Nephron (organoid): ENCODE data around the gene NSUN2.

Experiments used
- H3K27ac Mint-ChIP-seq, 3 experiments: 2 replicates each; pipeline ENCODE4 v1.8.0; 2020; ENCODE audit warnings: mixed read lengths in 3 of 3, mild to moderate bottlenecking in 2 of 3, moderate library complexity in 1 of 3
- H3K27me3 Mint-ChIP-seq: 2 replicates; pipeline ENCODE4 v1.8.0; 2021; ENCODE audit warnings: low read depth, mild to moderate bottlenecking, moderate library complexity, mixed read lengths
- H3K36me3 Mint-ChIP-seq: 2 replicates; pipeline ENCODE4 v1.8.0; 2020; ENCODE audit warnings: low read depth, mixed read lengths
- H3K4me1 Mint-ChIP-seq: 2 replicates; pipeline ENCODE4 v1.8.0; 2020; ENCODE audit warnings: mixed read lengths
- H3K4me3 Mint-ChIP-seq, 3 experiments: 2 replicates each; pipeline ENCODE4 v1.8.0; 2020; ENCODE audit warnings: mild to moderate bottlenecking in 3 of 3, mixed read lengths in 3 of 3, moderate library complexity in 2 of 3
- H3K9me3 Mint-ChIP-seq: 2 replicates; pipeline ENCODE4 v1.8.0; 2020; ENCODE audit warnings: mixed read lengths
- CTCF ChIP-seq, 3 experiments: fragments of 200-600 bp; sonication (generic); IDR thresholded peaks; one replicate each; pipeline ENCODE4 v1.5.0; 2021; ENCODE audit warnings: antibody characterized with exemption in 3 of 3; ENCODE audit not compliant: unreplicated experiment in 3 of 3

NSUN2 gene

DNA sequence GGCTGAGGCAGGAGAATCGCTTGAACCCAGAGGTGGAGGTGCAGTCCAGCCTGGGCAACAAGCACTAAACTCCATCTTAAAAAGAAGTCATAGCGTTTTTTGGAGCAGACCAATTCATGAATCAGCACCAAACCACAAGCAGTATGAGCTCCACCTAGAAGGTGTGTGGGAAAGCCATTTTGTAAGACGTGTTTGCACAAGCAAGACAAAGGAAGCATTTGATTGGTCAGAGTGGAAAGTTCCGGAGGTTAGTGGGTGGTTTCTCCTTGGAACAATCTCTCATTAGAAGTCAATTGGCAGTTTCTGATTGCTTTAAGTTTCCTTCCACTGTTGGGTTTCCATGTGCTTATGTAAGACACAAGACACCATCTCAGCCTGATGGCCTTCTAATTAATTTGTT is 5.4 kb upstream of the NSUN2 start:
- Mint-ChIP-seq H3K36me3 (no peaks in the 10 kb centered on the region), H3K27me3 (no peaks in the 10 kb centered on the region), H3K4me3 (no peak overlapping the region), H3K9me3 (no peaks in the 10 kb centered on the region), H3K4me1 (no peaks in the 10 kb centered on the region), H3K27ac (no peak overlapping the region)
- no peak for TF ChIP-seq CTCF (IDR thresholded peaks at IDR 0.05; ENCODE audit: unreplicated experiment in 3 of 3)

GRCh38 chr5:6637590-6637989 is 4.7 kb upstream of the NSUN2 start:
- no peaks in the 10 kb centered on the region for H3K27me3 Mint-ChIP-seq
- no peaks in the 10 kb centered on the region for H3K4me1 Mint-ChIP-seq
- no peaks in the 10 kb centered on the region for H3K9me3 Mint-ChIP-seq
- peak overlapping the region in 1 of 3 experiments; percentile 67 for H3K27ac Mint-ChIP-seq
- no peak for TF ChIP-seq CTCF (IDR thresholded peaks at IDR 0.05; ENCODE audit: unreplicated experiment in 3 of 3)
- no peaks in the 10 kb centered on the region for H3K36me3 Mint-ChIP-seq
- H3K4me3 Mint-ChIP-seq, result peak overlapping the region; percentile 50 to 62 (median 56)

- peaks cover 6% of the 10 kb centered on the region for H3K4me1 Mint-ChIP-seq
- no peaks in the 10 kb centered on the region for H3K36me3 Mint-ChIP-seq
- H3K27ac Mint-ChIP-seq, result peak overlapping the region in 1 of 3 experiments; percentile 67
- no peak for TF ChIP-seq CTCF (IDR thresholded peaks at IDR 0.05; ENCODE audit: unreplicated experiment in 3 of 3)
- peak overlapping the region; percentile 50 to 62 (median 56) for H3K4me3 Mint-ChIP-seq
- no peaks in the 10 kb centered on the region for H3K9me3 Mint-ChIP-seq
- no peaks in the 10 kb centered on the region for H3K27me3 Mint-ChIP-seq
These were observed 4.2 kb upstream of the NSUN2 start for GRCh38 chr5:6637022-6637421.

GRCh38 chr5:6636293-6636692 is 3.4 kb upstream of the NSUN2 start:
- peaks cover 9% of the 10 kb centered on the region for H3K4me1 Mint-ChIP-seq
- H3K27me3 Mint-ChIP-seq, result no peaks in the 10 kb centered on the region
- no peak for TF ChIP-seq CTCF (IDR thresholded peaks at IDR 0.05; ENCODE audit: unreplicated experiment in 3 of 3)
- H3K27ac Mint-ChIP-seq, result no peak overlapping the region
- H3K36me3 Mint-ChIP-seq, result peaks cover 2% of the 10 kb centered on the region
- H3K4me3 Mint-ChIP-seq, result no peak overlapping the region
- H3K9me3 Mint-ChIP-seq, result no peaks in the 10 kb centered on the region

DNA sequence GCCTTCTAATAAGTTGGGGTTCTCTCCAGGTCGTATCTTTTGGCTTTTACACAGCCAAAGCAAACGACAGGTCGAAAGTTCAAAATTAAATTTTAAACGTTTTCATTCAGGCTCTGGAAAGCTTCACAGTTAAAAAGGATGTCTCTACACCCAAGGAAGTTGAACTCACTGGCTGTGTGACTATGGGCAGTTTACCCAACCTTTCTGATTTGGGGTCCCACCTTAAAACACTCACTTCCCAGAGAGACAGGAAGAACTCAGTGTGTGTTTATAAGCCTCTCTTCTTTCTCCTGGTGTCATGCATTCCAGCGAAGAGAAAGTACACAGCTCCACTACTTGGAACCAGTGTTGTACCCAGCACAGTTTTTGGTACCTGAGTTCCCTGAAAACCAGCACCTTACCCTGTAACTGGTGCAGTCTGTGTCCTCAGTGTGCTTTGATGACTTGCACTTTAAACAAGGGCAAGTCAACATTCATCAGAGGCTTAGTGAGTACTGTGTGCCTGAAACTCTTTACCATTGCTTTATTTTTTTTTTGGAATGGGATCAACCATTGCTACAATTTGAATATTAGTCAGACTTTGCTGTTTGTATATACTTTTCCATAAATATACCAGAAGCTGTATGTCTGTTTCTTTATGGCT is 2.1 kb upstream of the NSUN2 start:
- peaks cover 12% of the 10 kb centered on the region for H3K4me1 Mint-ChIP-seq
- TF ChIP-seq CTCF (IDR thresholded peaks at IDR 0.05; ENCODE audit: unreplicated experiment in 3 of 3), result no peak
- H3K27ac Mint-ChIP-seq, result peak overlapping the region in 1 of 3 experiments; percentile 76
- H3K4me3 Mint-ChIP-seq, result peak overlapping the region; percentile 88 to 98 (median 97)
- no peaks in the 10 kb centered on the region for H3K27me3 Mint-ChIP-seq
- H3K36me3 Mint-ChIP-seq, result peaks cover 16% of the 10 kb centered on the region
- H3K9me3 Mint-ChIP-seq, result no peaks in the 10 kb centered on the region

DNA sequence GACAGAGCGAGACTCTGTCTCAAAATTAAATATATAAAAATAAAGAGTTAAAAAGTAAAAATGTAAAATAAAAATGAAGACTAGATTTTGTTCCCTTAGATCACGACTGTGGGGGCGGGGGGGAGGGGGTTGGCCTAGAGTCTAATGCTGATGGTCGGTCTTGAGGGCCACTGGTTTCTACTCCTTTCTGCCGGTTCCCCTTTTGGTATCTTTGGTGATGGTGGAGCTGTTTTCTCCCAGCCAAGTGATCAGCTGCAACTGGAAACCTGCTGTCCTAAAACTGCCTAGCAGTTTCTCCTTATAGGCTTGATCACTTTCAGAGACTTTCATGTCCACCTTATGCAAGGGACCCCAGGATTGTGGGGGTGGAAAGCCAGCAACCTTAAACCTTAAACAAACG is 1.5 kb upstream of the NSUN2 start:
- Mint-ChIP-seq H3K27me3 (no peaks in the 10 kb centered on the region), H3K36me3 (peaks cover 22% of the 10 kb centered on the region), H3K27ac (peak overlapping the region; percentile 76 to 99 (median 94)), H3K4me1 (peaks cover 12% of the 10 kb centered on the region), H3K9me3 (no peaks in the 10 kb centered on the region), H3K4me3 (peak overlapping the region; percentile 95 to 98 (median 97))
- no peak for TF ChIP-seq CTCF (IDR thresholded peaks at IDR 0.05; ENCODE audit: unreplicated experiment in 3 of 3)
